ENCODE results near the gene ZNF766. TPM values are rescaled to one million over a fixed set of nuclear protein-coding genes. Genes with fewer than 3 reads are reported as not detected.
A peak's percentile ranks its signal among the peaks of the same experiment; 100 is the strongest.
"Not testable (repeated sequence)": the region's sequence is repeated elsewhere in the genome, so short reads cannot be mapped to it uniquely, and the experiment has no call there.

The ZNF766 gene
- total RNA-seq, 1 donor from 2014 or later, result 19.2 TPM

GRCh38 chr19:52274191-52274590, 4.8 kb downstream of the ZNF766 start:
- DNase-seq (ENCODE audit: low spot score in 2 of 2) (no peak), FAIRE-seq (no peak)

- DNase-seq (ENCODE audit: low spot score in 2 of 2), result no peak
- no peak for FAIRE-seq
These were observed 6.6 kb downstream of the ZNF766 start for GRCh38 chr19:52275988-52276387.

GRCh38 chr19:52277471-52277870, 8.1 kb downstream of the ZNF766 start:
- DNase-seq (ENCODE audit: low spot score in 2 of 2) (no peak), FAIRE-seq (no peak)

GRCh38 chr19:52286256-52286655, 16.9 kb downstream of the ZNF766 start:
- DNase-seq (ENCODE audit: low spot score in 2 of 2) (no peak), FAIRE-seq (no peak)

- DNase-seq (ENCODE audit: low spot score in 2 of 2) (no peak), FAIRE-seq (no peak)
These were observed 22.4 kb downstream of the ZNF766 start for GRCh38 chr19:52291781-52292180.

GRCh38 chr19:52292946-52293345, 23.6 kb downstream of the ZNF766 start:
- not testable (repeated sequence) for FAIRE-seq; DNase-seq (ENCODE audit: low spot score in 2 of 2)

GRCh38 chr19:52296400-52296772, 27.0 kb downstream of the ZNF766 start:
- no peak for DNase-seq (ENCODE audit: low spot score in 2 of 2)
- no peak for FAIRE-seq

GRCh38 chr19:52296773-52297600, 27.6 kb downstream of the ZNF766 start, which contains the start of gene ZNF480:
Gene ZNF480 (plus strand): TSS chr19:52297169. CDS start chr19:52300413, 3,244 bp downstream.
- peak; percentile 68 to 70 for DNase-seq (ENCODE audit: low spot score in 2 of 2)
- no peak for FAIRE-seq

GRCh38 chr19:52297601-52298364, 28.4 kb downstream of the ZNF766 start:
- FAIRE-seq (no peak), DNase-seq (ENCODE audit: low spot score in 2 of 2) (no peak)

- no peak for FAIRE-seq
- DNase-seq (ENCODE audit: low spot score in 2 of 2), result no peak
These were observed 37.9 kb downstream of the ZNF766 start for GRCh38 chr19:52307275-52307674.

GRCh38 chr19:52322429-52322828, 53.0 kb downstream of the ZNF766 start:
- DNase-seq (ENCODE audit: low spot score in 2 of 2) (no peak), FAIRE-seq (no peak)

- DNase-seq (ENCODE audit: low spot score in 2 of 2), result no peak
These were observed 62.4 kb downstream of the ZNF766 start for GRCh38 chr19:52331757-52332156.

GRCh38 chr19:52335768-52336116, 66.4 kb downstream of the ZNF766 start:
- FAIRE-seq (no peak), DNase-seq (ENCODE audit: low spot score in 2 of 2) (no peak)

More at GRCh38 chr19:52331757-52332156, 62.4 kb downstream of the ZNF766 start:
- FAIRE-seq, result no peak

- DNase-seq (ENCODE audit: low spot score in 2 of 2) (peak; percentile 74 to 85), FAIRE-seq (no peak)
These were observed 66.9 kb downstream of the ZNF766 start, which contains the start of gene ZNF610 for GRCh38 chr19:52336117-52336790. Gene ZNF610 (plus strand): TSS chr19:52336243. CDS start chr19:52349173, 12,930 bp downstream.

GRCh38 chr19:52336791-52337381, 67.5 kb downstream of the ZNF766 start:
- FAIRE-seq (no peak), DNase-seq (ENCODE audit: low spot score in 2 of 2) (no peak)

- FAIRE-seq; DNase-seq (ENCODE audit: low spot score in 2 of 2): not testable (repeated sequence)
These were observed 69.6 kb downstream of the ZNF766 start for GRCh38 chr19:52339022-52339421.

- DNase-seq (ENCODE audit: low spot score in 2 of 2) (peak in 1 of 2 donors; percentile 47), FAIRE-seq (no peak)
These were observed 74.2 kb downstream of the ZNF766 start for GRCh38 chr19:52343548-52343947.

GRCh38 chr19:52345162-52345561, 75.8 kb downstream of the ZNF766 start:
- DNase-seq (ENCODE audit: low spot score in 2 of 2) (no peak), FAIRE-seq (no peak)
